Peyer's patch (tissue), 4 donors: ENCODE data around the gene C18orf63. TPM values are rescaled to one million over a fixed set of nuclear protein-coding genes. Genes with fewer than 3 reads are reported as not detected.

Experiments
- DNase-seq, 3 donors: peaks; one replicate each; pipeline ENCODE4 v3.0.0-alpha.2; 2017 to 2019
- H3K27ac ChIP-seq, 4 donors: fragments of 200-600 bp; sonication (generic); one replicate each; pipeline ENCODE4 v1.5.1; 2016 to 2019
- H3K27me3 ChIP-seq, 2 donors: fragments of 200-600 bp; sonication (generic); one replicate each; pipeline ENCODE4 v1.5.1; 2019
- H3K36me3 ChIP-seq, 3 donors: fragments of 200-600 bp; sonication (generic); one replicate each; pipeline ENCODE4 v1.5.1; 2016 to 2019
- H3K4me1 ChIP-seq, 4 donors: fragments of 200-600 bp; sonication (generic); one replicate each; pipeline ENCODE4 v1.5.1; 2016 to 2019
- H3K4me3 ChIP-seq, 4 donors: fragments of 200-600 bp; sonication (generic); 1 replicate in 3 of 4; 2 replicates in 1 of 4; pipeline ENCODE4 v1.5.1; 2016 to 2019; ENCODE audit warnings: mild to moderate bottlenecking in 1 of 4
- H3K9me3 ChIP-seq, 4 donors: fragments of 200-600 bp; sonication (generic); one replicate each; pipeline ENCODE4 v1.5.1; 2016 to 2019; ENCODE audit warnings: mild to moderate bottlenecking in 1 of 4
- POLR2A ChIP-seq, 2 donors: fragments of 450-650 bp; IDR thresholded peaks; one replicate each; pipeline ENCODE4 v1.5.1; 2017; ENCODE audit warnings: antibody characterized with exemption in 2 of 2, mild to moderate bottlenecking in 2 of 2, moderate library complexity in 2 of 2
- total RNA-seq, 4 donors: library from RNA; depleted of rRNA; stranded (reverse); fragments of >200 nt; gene quantifications; one replicate each; pipeline ENCODE4 v1.1.0, GENCODE V29; 2016
- TF ChIP-seq, protein P1 (sequence below), 6 experiments: fragments of 450-650 bp in 4 of 6; fragments of 200-600 bp in 2 of 6; sonication (generic) in 1 of 6; IDR thresholded peaks; one replicate each; pipeline ENCODE4 v1.5.1; 2017 to 2019; ENCODE audit warnings: antibody characterized with exemption in 6 of 6, mild to moderate bottlenecking in 3 of 6, moderate library complexity in 1 of 6

C18orf63 gene
- total RNA-seq, 4 donors from 2014 or later: not detected

- no peak for TF ChIP-seq POLR2A (IDR thresholded peaks at IDR 0.05)
- TF ChIP-seq, protein P1, sequence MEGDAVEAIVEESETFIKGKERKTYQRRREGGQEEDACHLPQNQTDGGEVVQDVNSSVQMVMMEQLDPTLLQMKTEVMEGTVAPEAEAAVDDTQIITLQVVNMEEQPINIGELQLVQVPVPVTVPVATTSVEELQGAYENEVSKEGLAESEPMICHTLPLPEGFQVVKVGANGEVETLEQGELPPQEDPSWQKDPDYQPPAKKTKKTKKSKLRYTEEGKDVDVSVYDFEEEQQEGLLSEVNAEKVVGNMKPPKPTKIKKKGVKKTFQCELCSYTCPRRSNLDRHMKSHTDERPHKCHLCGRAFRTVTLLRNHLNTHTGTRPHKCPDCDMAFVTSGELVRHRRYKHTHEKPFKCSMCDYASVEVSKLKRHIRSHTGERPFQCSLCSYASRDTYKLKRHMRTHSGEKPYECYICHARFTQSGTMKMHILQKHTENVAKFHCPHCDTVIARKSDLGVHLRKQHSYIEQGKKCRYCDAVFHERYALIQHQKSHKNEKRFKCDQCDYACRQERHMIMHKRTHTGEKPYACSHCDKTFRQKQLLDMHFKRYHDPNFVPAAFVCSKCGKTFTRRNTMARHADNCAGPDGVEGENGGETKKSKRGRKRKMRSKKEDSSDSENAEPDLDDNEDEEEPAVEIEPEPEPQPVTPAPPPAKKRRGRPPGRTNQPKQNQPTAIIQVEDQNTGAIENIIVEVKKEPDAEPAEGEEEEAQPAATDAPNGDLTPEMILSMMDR (IDR thresholded peaks at IDR 0.05): no peak
- Histone ChIP-seq H3K27ac (no peak overlapping the region), H3K36me3 (no peaks in the 10 kb centered on the region), H3K4me3 (no peak overlapping the region), H3K4me1 (peaks cover 0 to 33% (median 7%) of the 10 kb centered on the region in 4 donors), H3K27me3 (no peaks in the 10 kb centered on the region), H3K9me3 (no peaks in the 10 kb centered on the region)
- no peak for DNase-seq
Observed at GRCh38 chr18:74278983-74279382, 36.7 kb upstream of the C18orf63 start.

- H3K36me3 ChIP-seq: no peaks in the 10 kb centered on the region
- no peak for DNase-seq
- no peak overlapping the region for H3K4me3 ChIP-seq
- peak overlapping the region in 2 of 4 donors; percentile 14 to 58 for H3K27ac ChIP-seq
- TF ChIP-seq, protein P1 (IDR thresholded peaks at IDR 0.05): no peak
- TF ChIP-seq POLR2A (IDR thresholded peaks at IDR 0.05): no peak
- no peaks in the 10 kb centered on the region for H3K9me3 ChIP-seq
- H3K4me1 ChIP-seq: peaks cover 0 to 41% (median 7%) of the 10 kb centered on the region in 4 donors
- H3K27me3 ChIP-seq: no peaks in the 10 kb centered on the region
Observed at GRCh38 chr18:74281011-74281979, 34.3 kb upstream of the C18orf63 start.

- Histone ChIP-seq H3K36me3 (no peaks in the 10 kb centered on the region), H3K9me3 (no peaks in the 10 kb centered on the region), H3K27me3 (no peaks in the 10 kb centered on the region), H3K4me1 (peaks cover 0 to 44% (median 7%) of the 10 kb centered on the region in 4 donors), H3K27ac (peak overlapping the region in 2 of 4 donors; percentile 14 to 58), H3K4me3 (no peak overlapping the region)
- TF ChIP-seq POLR2A (IDR thresholded peaks at IDR 0.05): no peak
- TF ChIP-seq, protein P1 (IDR thresholded peaks at IDR 0.05): no peak
- DNase-seq: no peak
Observed at GRCh38 chr18:74281980-74282754, 33.5 kb upstream of the C18orf63 start.

GRCh38 chr18:74282755-74283554 is 32.7 kb upstream of the C18orf63 start:
- Histone ChIP-seq H3K4me1 (peaks cover 0 to 44% (median 7%) of the 10 kb centered on the region in 4 donors), H3K27ac (peak overlapping the region in 2 of 4 donors; percentile 14 to 58)

More at GRCh38 chr18:74282755-74283554, 32.7 kb upstream of the C18orf63 start:
- TF ChIP-seq, protein P1 (IDR thresholded peaks at IDR 0.05): no peak
- no peak for TF ChIP-seq POLR2A (IDR thresholded peaks at IDR 0.05)
- Histone ChIP-seq H3K4me3 (no peak overlapping the region), H3K27me3 (no peaks in the 10 kb centered on the region), H3K36me3 (no peaks in the 10 kb centered on the region), H3K9me3 (no peaks in the 10 kb centered on the region)
- DNase-seq: no peak
